ENCODE results near the gene APLP2. TPM values are rescaled to one million over a fixed set of nuclear protein-coding genes. Genes with fewer than 3 reads are reported as not detected.

Gene APLP2
- total and polyA plus RNA-seq, 2 experiments from 2014 or later = 515 to 608 TPM

- Histone ChIP-seq H3K27ac (peak overlapping the region; percentile 76), H3K36me3 (peaks cover 15% of the 10 kb centered on the region), H3K4me1 (ENCODE audit: low read depth) (peaks cover 18% of the 10 kb centered on the region), H3K9me3 (ENCODE audit: low read depth) (no peaks in the 10 kb centered on the region), H3K27me3 (no peaks in the 10 kb centered on the region), H3K4me3 (no peak overlapping the region)
- no peak for DNase-seq (ENCODE audit: low read depth in 1 of 2, low spot score in 1 of 2)
- TF ChIP-seq CTCF (IDR thresholded peaks at IDR 0.05; ENCODE audit: low read depth, low read length) = no peak
Observed at GRCh38 chr11:130145311-130145812, 75.7 kb downstream of the APLP2 start.

GRCh38 chr11:130145975-130146776 is 76.5 kb downstream of the APLP2 start:
- no peak overlapping the region for H3K4me3 ChIP-seq
- H3K27ac ChIP-seq = no peak overlapping the region

GRCh38 chr11:130146796-130147195 is 77.1 kb downstream of the APLP2 start:
- no peak overlapping the region for H3K27ac ChIP-seq
- no peak overlapping the region for H3K4me3 ChIP-seq
- peaks cover 18% of the 10 kb centered on the region for H3K4me1 ChIP-seq (ENCODE audit: low read depth)
- TF ChIP-seq CTCF (IDR thresholded peaks at IDR 0.05; ENCODE audit: low read depth, low read length) = no peak
- H3K9me3 ChIP-seq (ENCODE audit: low read depth) = no peaks in the 10 kb centered on the region
- peaks cover 15% of the 10 kb centered on the region for H3K36me3 ChIP-seq
- no peaks in the 10 kb centered on the region for H3K27me3 ChIP-seq
- DNase-seq (ENCODE audit: low read depth in 1 of 2, low spot score in 1 of 2) = peak in 1 of 2 donors; percentile 25

More at GRCh38 chr11:130145975-130146776, 76.5 kb downstream of the APLP2 start:
- Histone ChIP-seq H3K27me3 (no peaks in the 10 kb centered on the region), H3K9me3 (ENCODE audit: low read depth) (no peaks in the 10 kb centered on the region), H3K36me3 (peaks cover 15% of the 10 kb centered on the region), H3K4me1 (ENCODE audit: low read depth) (peaks cover 18% of the 10 kb centered on the region)
- peak; percentile 11 for TF ChIP-seq CTCF (IDR thresholded peaks at IDR 0.05; ENCODE audit: low read depth, low read length)
- no peak for DNase-seq (ENCODE audit: low read depth in 1 of 2, low spot score in 1 of 2)

- H3K4me3 ChIP-seq = no peak overlapping the region
- peaks cover 7% of the 10 kb centered on the region for H3K36me3 ChIP-seq
- H3K27me3 ChIP-seq = no peaks in the 10 kb centered on the region
- no peak overlapping the region for H3K27ac ChIP-seq
- H3K9me3 ChIP-seq (ENCODE audit: low read depth) = no peaks in the 10 kb centered on the region
- no peak for DNase-seq (ENCODE audit: low read depth in 1 of 2, low spot score in 1 of 2)
- H3K4me1 ChIP-seq (ENCODE audit: low read depth) = peaks cover 17% of the 10 kb centered on the region
- no peak for TF ChIP-seq CTCF (IDR thresholded peaks at IDR 0.05; ENCODE audit: low read depth, low read length)
Observed at GRCh38 chr11:130148796-130149326, 79.2 kb downstream of the APLP2 start.

- Histone ChIP-seq H3K4me1 (ENCODE audit: low read depth) (no peaks in the 10 kb centered on the region), H3K27me3 (peaks cover 8% of the 10 kb centered on the region), H3K36me3 (peaks cover 2% of the 10 kb centered on the region), H3K9me3 (ENCODE audit: low read depth) (no peaks in the 10 kb centered on the region), H3K4me3 (no peak overlapping the region), H3K27ac (no peak overlapping the region)
- no peak for TF ChIP-seq CTCF (IDR thresholded peaks at IDR 0.05; ENCODE audit: low read depth, low read length)
- DNase-seq (ENCODE audit: low read depth in 1 of 2, low spot score in 1 of 2) = no peak
Observed at GRCh38 chr11:130150790-130151189, 81.1 kb downstream of the APLP2 start.

Data from cardiac muscle cell (in vitro differentiated cells and primary cell).